Ureter (tissue), 1 donor: Measurements from ENCODE around the gene ZNF433. TPM values are rescaled to one million over a fixed set of nuclear protein-coding genes. Genes with fewer than 3 reads are reported as not detected.

Source experiments
- DNase-seq: peaks from one replicate; pipeline ENCODE4 v3.0.0-alpha.2; 2020; ENCODE audit warnings: low spot score
- total RNA-seq: library from RNA; stranded (reverse); gene quantifications from one replicate; pipeline ENCODE4 v1.2.4, GENCODE V29; 2023
- donor health status: DM: yes; HTN: yes; CAD: no.

The ZNF433 gene
- total RNA-seq, 1 donor from 2014 or later, result 20.0 TPM

- no peak for DNase-seq
These were observed 46.4 kb downstream of the ZNF433 start for GRCh38 chr19:11989112-11989456.

- peak; percentile 97 for DNase-seq
These were observed 47.8 kb downstream of the ZNF433 start for GRCh38 chr19:11987405-11988281.

DNA sequence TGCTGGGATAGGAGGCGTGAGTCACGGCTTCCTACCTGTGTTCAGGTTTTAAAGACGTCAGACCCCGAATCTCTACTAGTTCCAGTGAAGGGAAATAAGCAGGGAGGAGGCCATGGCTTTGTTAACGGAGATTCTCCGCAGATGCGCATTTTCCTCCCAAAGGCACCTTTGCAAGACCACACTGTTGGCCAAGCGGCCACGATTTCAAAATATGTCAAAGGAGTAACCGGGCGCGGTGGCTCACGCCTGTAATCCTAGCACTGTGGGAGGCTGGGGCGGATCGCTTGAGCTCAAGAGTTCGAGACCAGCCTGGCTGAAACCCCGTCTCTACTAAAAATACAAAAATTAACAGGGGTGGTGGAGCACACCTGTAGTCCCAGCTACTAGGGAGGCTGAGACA lies 48.7 kb downstream of the ZNF433 start:
- DNase-seq, result no peak

DNA sequence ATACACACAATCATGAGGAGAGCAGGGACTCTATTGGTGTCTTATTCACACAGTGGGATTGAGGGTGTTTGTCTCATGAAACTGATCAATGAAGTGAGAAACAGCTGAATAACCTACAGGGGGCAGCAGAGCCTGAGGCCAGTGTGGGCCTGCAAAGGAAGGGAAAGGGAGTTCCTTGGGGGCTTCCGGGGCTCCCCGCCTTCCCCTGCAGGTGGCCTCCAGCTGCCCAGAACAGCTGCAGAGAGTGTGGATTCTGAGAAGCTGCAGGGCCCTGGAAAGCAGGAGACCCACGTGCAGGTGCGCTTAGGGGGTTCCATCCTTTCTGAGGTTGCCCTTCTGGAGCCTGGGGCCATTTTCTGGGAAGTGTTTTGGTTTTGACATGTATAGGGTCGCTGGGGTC lies 50.5 kb downstream of the ZNF433 start:
- no peak for DNase-seq

- no peak for DNase-seq
These were observed 53.0 kb downstream of the ZNF433 start for GRCh38 chr19:11982526-11982925.

- DNase-seq, result no peak
These were observed 56.0 kb downstream of the ZNF433 start for GRCh38 chr19:11979527-11979926.

DNA sequence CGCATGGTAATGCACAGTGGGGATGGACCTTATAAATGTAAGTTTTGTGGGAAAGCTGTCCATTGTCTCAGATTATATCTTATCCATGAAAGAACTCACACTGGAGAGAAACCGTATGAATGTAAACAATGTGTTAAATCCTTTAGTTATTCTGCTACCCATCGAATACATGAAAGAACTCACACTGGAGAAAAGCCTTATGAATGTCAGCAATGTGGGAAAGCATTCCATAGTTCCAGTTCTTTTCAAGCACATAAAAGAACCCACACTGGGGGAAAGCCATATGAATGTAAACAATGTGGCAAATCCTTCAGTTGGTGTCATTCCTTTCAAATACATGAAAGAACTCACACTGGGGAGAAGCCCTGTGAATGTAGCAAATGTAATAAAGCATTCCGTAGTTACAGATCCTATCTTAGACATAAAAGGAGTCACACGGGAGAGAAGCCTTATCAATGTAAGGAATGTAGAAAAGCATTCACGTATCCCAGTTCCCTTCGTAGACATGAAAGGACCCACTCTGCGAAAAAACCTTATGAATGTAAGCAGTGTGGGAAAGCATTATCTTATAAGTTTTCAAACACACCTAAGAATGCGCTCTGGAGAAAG lies 56.9 kb downstream of the ZNF433 start:
- no peak for DNase-seq

GRCh38 chr19:11973019-11973810 lies 62.3 kb downstream of the ZNF433 start:
- DNase-seq, result no peak

- DNase-seq, result no peak
These were observed 64.4 kb downstream of the ZNF433 start for GRCh38 chr19:11971041-11971440.

GRCh38 chr19:11970174-11970573 lies 65.3 kb downstream of the ZNF433 start:
- DNase-seq, result no peak

DNA sequence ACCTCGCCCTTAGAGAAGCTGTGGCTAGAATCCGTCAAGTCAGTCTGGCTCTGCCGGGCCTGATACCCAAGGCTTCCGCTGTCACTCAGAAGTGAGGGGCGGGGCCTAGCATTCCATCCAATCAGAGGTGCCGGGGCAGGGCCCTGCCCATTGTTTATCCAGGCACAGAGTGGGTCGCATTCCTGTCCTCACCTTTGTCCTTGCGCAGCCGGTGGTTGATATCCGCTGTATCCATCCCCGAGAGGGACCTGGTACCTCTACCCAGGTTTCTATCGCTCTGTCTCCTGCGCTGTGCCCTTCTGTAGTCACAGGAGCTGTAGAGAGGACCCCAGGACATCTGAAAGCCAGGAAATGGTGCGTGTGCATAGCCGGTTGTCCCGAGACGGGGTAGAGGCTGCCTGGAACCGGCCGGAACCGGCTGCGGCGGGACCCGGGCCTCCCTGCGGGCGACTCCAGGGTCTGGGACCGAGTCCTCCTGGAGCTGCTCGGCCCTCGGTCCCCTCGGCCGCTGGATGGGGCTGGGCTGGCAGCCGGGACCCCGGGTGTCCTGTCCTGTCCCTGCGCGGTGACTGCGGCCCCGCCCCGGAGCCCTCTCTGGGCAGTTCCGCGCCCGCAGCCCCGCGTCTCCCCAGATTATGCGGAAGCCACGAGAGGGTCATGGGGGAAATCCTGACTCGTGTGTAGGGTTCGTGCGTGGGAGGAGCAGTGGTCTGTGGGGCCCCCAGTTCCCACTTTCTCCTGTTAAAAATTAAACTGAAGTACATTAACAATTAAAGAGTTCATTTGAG lies 70.4 kb downstream of the ZNF433 start, which contains the start of gene ZNF763:
ZNF763 (plus strand) TSS at position 183 of the 788 bp plus-strand sequence; CDS start at position 352, 169 bp downstream.
- peak; percentile 97 for DNase-seq

Other genes with a start within 250 kb of the ZNF433 start
- gene ZNF491, start 237.2 kb downstream of the ZNF433 start, total RNA-seq, result 2.3 TPM
- gene ZNF440, start 221.4 kb downstream of the ZNF433 start, total RNA-seq, result 74.7 TPM
- gene ZNF439, start 187.0 kb downstream of the ZNF433 start, total RNA-seq, result 25.3 TPM
- gene ZNF69, start 147.9 kb downstream of the ZNF433 start, total RNA-seq, result 17.9 TPM
- gene ZNF700, start 110.6 kb downstream of the ZNF433 start, total RNA-seq, result 27.0 TPM
- gene ZNF763, start 70.6 kb downstream of the ZNF433 start, total RNA-seq, result 8.7 TPM
- 1.1 TPM for gene ZNF878, start 17.3 kb upstream of the ZNF433 start, total RNA-seq
- gene ZNF844, start 29.1 kb upstream of the ZNF433 start, total RNA-seq, result 20.1 TPM
- 2.6 TPM for gene ZNF20, start 104.7 kb upstream of the ZNF433 start, total RNA-seq
- gene ZNF625, start 121.1 kb upstream of the ZNF433 start, total RNA-seq, result 13.3 TPM
- gene ZNF136, start 127.4 kb upstream of the ZNF433 start, total RNA-seq, result 15.3 TPM